ENCODE data around the gene LRRC15.

The LRRC15 gene

DNA sequence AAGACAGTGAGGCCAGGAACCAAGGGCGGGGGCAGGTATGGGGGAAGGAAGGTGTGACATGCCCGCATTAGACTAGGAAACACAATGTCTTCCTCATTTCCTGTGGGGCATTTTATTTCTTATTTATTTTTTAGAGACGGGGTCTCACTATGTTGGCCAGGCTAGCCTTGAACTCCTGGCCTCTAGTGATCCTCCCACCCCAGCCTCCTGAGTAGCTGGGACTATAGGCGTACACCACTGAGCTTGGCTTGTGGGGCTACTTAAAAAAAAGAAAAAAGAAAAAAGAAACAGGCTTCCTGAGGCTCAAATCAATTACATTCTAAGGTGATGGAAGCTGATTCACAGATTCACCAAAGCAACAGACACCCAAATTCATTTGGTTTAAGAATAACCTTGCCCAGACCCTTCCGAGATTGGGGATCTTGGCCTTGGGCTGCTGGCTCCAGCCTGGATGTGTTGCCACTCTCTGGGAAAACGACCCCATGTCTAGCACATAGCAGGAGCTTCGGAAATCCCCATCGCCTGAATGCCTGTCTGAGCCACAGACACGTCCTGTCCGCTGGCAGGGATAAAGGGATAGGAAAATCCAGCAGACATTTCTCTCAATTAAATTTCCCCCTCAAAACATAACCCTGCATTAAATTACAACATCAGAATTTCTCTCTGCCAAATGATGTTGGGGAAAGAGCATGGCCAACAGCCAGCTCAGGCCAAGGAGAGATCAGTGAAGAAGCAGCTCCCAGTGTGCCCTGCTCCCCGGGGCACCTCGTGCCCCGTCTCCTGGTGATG, 31.4 kb downstream of the LRRC15 start:
- TF ChIP-seq, protein P1, sequence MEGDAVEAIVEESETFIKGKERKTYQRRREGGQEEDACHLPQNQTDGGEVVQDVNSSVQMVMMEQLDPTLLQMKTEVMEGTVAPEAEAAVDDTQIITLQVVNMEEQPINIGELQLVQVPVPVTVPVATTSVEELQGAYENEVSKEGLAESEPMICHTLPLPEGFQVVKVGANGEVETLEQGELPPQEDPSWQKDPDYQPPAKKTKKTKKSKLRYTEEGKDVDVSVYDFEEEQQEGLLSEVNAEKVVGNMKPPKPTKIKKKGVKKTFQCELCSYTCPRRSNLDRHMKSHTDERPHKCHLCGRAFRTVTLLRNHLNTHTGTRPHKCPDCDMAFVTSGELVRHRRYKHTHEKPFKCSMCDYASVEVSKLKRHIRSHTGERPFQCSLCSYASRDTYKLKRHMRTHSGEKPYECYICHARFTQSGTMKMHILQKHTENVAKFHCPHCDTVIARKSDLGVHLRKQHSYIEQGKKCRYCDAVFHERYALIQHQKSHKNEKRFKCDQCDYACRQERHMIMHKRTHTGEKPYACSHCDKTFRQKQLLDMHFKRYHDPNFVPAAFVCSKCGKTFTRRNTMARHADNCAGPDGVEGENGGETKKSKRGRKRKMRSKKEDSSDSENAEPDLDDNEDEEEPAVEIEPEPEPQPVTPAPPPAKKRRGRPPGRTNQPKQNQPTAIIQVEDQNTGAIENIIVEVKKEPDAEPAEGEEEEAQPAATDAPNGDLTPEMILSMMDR (IDR thresholded peaks at IDR 0.05; ENCODE audit: insufficient read depth, low read length, poor library complexity, severe bottlenecking), result no peak
- TF ChIP-seq EZH2phosphoT487 (conservative IDR thresholded peaks at IDR 0.05; ENCODE audit: low read length), result no peak
- H3K4me3 ChIP-seq (ENCODE audit: insufficient read depth, low read length, poor library complexity, severe bottlenecking), result no peak overlapping the region
- no peak overlapping the region for H3K4me2 ChIP-seq (ENCODE audit: low read depth, low read length, poor library complexity, severe bottlenecking)
- H3K9me3 ChIP-seq (ENCODE audit: insufficient read depth, low read length), result no peaks in the 10 kb centered on the region
- H3K27me3 ChIP-seq (ENCODE audit: low read length), result no peaks in the 10 kb centered on the region
- H3K79me2 ChIP-seq (ENCODE audit: insufficient read depth, low read length), result no peaks in the 10 kb centered on the region
- H2AFZ ChIP-seq (ENCODE audit: low read depth, low read length, severe bottlenecking), result no peak overlapping the region
- no peaks in the 10 kb centered on the region for H3F3A ChIP-seq (ENCODE audit: insufficient read depth)
- H3K36me3 ChIP-seq (ENCODE audit: low read length), result no peaks in the 10 kb centered on the region
- no peak overlapping the region for H3K9ac ChIP-seq (ENCODE audit: low read length)
- no peak overlapping the region for H3K27ac ChIP-seq (ENCODE audit: low read depth, low read length)
- no peaks in the 10 kb centered on the region for H3K9me2 ChIP-seq (replicated peaks; ENCODE audit: insufficient read depth, low read length)
- no peaks in the 10 kb centered on the region for H4K20me1 ChIP-seq (ENCODE audit: low read depth, low read length)

DNA sequence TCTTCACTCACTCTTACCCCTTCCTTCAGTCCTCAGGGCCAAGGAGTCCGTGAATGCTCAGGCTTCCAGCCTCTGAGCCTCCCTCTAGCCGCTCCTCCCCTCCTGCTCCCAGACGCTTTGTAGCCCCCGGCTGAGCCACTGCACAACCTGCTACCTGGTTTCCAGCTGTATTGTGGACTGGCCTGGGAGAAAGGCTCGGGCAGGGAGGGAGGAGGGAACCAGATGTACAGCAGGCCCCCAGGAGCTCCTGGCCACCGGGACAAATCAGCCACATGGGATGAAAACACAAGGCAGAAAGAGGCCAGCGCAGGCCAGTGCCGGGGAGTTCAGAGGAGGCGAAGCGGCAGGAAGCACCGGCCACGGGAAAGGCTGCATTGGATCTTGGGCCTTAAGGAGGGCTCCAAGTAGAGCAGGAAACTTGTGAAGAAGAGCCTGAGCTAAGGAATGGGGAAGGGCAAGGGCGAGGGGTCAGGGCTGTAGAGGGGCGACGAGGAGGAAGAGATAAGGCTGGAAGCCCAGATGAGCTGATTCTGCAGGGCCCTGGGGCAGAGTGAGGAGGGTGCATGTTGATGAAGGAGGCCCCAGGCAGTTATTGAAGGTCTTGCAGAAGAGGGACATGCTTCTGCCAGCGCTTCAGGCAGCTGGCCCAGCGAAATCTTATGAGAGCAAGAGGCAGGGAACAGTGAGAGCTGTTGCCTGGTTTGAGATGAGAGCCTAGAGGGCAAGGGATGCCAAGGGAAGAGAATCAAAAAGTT, 32.8 kb downstream of the LRRC15 start:
- Histone ChIP-seq H3K9me2 (replicated peaks; ENCODE audit: insufficient read depth, low read length) (no peaks in the 10 kb centered on the region), H3K36me3 (ENCODE audit: low read length) (no peaks in the 10 kb centered on the region), H3K27ac (ENCODE audit: low read depth, low read length) (no peak overlapping the region), H3K4me2 (ENCODE audit: low read depth, low read length, poor library complexity, severe bottlenecking) (no peak overlapping the region), H3F3A (ENCODE audit: insufficient read depth) (no peaks in the 10 kb centered on the region), H3K27me3 (ENCODE audit: low read length) (no peaks in the 10 kb centered on the region), H2AFZ (ENCODE audit: low read depth, low read length, severe bottlenecking) (no peak overlapping the region), H3K4me3 (ENCODE audit: insufficient read depth, low read length, poor library complexity, severe bottlenecking) (no peak overlapping the region), H4K20me1 (ENCODE audit: low read depth, low read length) (no peaks in the 10 kb centered on the region), H3K79me2 (ENCODE audit: insufficient read depth, low read length) (no peaks in the 10 kb centered on the region), H3K9me3 (ENCODE audit: insufficient read depth, low read length) (no peaks in the 10 kb centered on the region), H3K9ac (ENCODE audit: low read length) (no peak overlapping the region)
- no peak for TF ChIP-seq EZH2phosphoT487 (conservative IDR thresholded peaks at IDR 0.05; ENCODE audit: low read length)
- TF ChIP-seq, protein P1 (IDR thresholded peaks at IDR 0.05; ENCODE audit: insufficient read depth, low read length, poor library complexity, severe bottlenecking), result no peak

DNA sequence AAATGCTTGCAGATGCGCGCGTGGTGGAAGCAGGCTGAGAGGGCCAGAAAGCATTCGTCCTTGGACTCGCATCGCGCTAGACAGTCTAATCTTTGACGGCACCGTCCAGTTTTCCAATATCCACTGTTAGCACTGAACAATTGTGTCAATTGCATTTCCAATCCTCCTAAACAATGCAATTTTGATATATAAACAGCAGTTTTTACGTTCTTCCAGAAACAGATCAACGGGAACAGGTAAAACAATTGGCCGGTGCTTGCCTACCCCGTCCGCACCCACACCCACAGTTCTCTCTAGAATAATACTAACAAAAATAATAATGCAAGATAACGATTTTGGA, 35.6 kb downstream of the LRRC15 start:
- Histone ChIP-seq H3K9me2 (replicated peaks; ENCODE audit: insufficient read depth, low read length) (no peaks in the 10 kb centered on the region), H2AFZ (ENCODE audit: low read depth, low read length, severe bottlenecking) (no peak overlapping the region), H3K4me3 (ENCODE audit: insufficient read depth, low read length, poor library complexity, severe bottlenecking) (no peak overlapping the region), H3F3A (ENCODE audit: insufficient read depth) (no peaks in the 10 kb centered on the region), H3K4me2 (ENCODE audit: low read depth, low read length, poor library complexity, severe bottlenecking) (no peak overlapping the region), H3K27ac (ENCODE audit: low read depth, low read length) (no peak overlapping the region), H3K9ac (ENCODE audit: low read length) (no peak overlapping the region), H3K9me3 (ENCODE audit: insufficient read depth, low read length) (no peaks in the 10 kb centered on the region), H3K79me2 (ENCODE audit: insufficient read depth, low read length) (no peaks in the 10 kb centered on the region), H3K36me3 (ENCODE audit: low read length) (no peaks in the 10 kb centered on the region), H4K20me1 (ENCODE audit: low read depth, low read length) (no peaks in the 10 kb centered on the region), H3K27me3 (ENCODE audit: low read length) (no peaks in the 10 kb centered on the region)
- no peak for TF ChIP-seq EZH2phosphoT487 (conservative IDR thresholded peaks at IDR 0.05; ENCODE audit: low read length)
- TF ChIP-seq, protein P1 (IDR thresholded peaks at IDR 0.05; ENCODE audit: insufficient read depth, low read length, poor library complexity, severe bottlenecking), result no peak
